GF-D8 (cell line): Measurements from ENCODE around the gene CPA5.

Source experiments
- DNase-seq: peaks from one replicate; lab custom pipeline; 2025; lab: John Stamatoyannopoulos, UW

Gene CPA5

GRCh38 chr7:130379532-130379920 lies 34.9 kb downstream of the CPA5 start:
- no peak for DNase-seq

- no peak for DNase-seq
Measured at GRCh38 chr7:130379921-130380860, 35.6 kb downstream of the CPA5 start, which contains the start of gene CPA1. Gene CPA1 (plus strand): TSS chr7:130380494. CDS start chr7:130380521, 27 bp downstream.

GRCh38 chr7:130380861-130381455 lies 36.3 kb downstream of the CPA5 start:
- no peak for DNase-seq

- no peak for DNase-seq
Measured at GRCh38 chr7:130381468-130382312, 37.1 kb downstream of the CPA5 start.

GRCh38 chr7:130383187-130383980 lies 38.8 kb downstream of the CPA5 start:
- DNase-seq, result no peak

- no peak for DNase-seq
Measured at GRCh38 chr7:130384371-130384801, 39.8 kb downstream of the CPA5 start.

- no peak for DNase-seq
Measured at GRCh38 chr7:130384841-130385599, 40.4 kb downstream of the CPA5 start.

GRCh38 chr7:130385600-130386066 lies 41.0 kb downstream of the CPA5 start:
- DNase-seq, result no peak

- DNase-seq, result no peak
Measured at GRCh38 chr7:130386876-130387275, 42.3 kb downstream of the CPA5 start.

- DNase-seq, result no peak
Measured at GRCh38 chr7:130387306-130387627, 42.7 kb downstream of the CPA5 start.

- DNase-seq, result no peak
Measured at GRCh38 chr7:130387628-130388403, 43.2 kb downstream of the CPA5 start.

- DNase-seq, result no peak
Measured at GRCh38 chr7:130388671-130389070, 44.1 kb downstream of the CPA5 start.

- no peak for DNase-seq
Measured at GRCh38 chr7:130390486-130390885, 45.9 kb downstream of the CPA5 start.

- DNase-seq, result peak; percentile 73
Measured at GRCh38 chr7:130393101-130393561, 48.5 kb downstream of the CPA5 start.

- DNase-seq, result peak; percentile 77
Measured at GRCh38 chr7:130393841-130394411, 49.3 kb downstream of the CPA5 start.

GRCh38 chr7:130394421-130395195 lies 50.0 kb downstream of the CPA5 start:
- peak; percentile 47 for DNase-seq

- DNase-seq, result no peak
Measured at GRCh38 chr7:130395421-130395820, 50.8 kb downstream of the CPA5 start.

- DNase-seq, result no peak
Measured at GRCh38 chr7:130396109-130396508, 51.5 kb downstream of the CPA5 start.
